Fibroblast of peridontal ligament (primary cell): Measurements from ENCODE around the gene PAK2.
"Not testable (repeated sequence)": the region's sequence is repeated elsewhere in the genome, so short reads cannot be mapped to it uniquely, and the experiment has no call there.

Source experiments
- DNase-seq: peaks from one replicate; pipeline ENCODE4 v3.0.0-alpha.2; 2010; ENCODE audit errors: extremely low read depth

PAK2 gene

GRCh38 chr3:196736670-196737374 is 2.8 kb upstream of the PAK2 start:
- no peak for DNase-seq

GRCh38 chr3:196737655-196738054 is 2.0 kb upstream of the PAK2 start:
- no peak for DNase-seq

DNA sequence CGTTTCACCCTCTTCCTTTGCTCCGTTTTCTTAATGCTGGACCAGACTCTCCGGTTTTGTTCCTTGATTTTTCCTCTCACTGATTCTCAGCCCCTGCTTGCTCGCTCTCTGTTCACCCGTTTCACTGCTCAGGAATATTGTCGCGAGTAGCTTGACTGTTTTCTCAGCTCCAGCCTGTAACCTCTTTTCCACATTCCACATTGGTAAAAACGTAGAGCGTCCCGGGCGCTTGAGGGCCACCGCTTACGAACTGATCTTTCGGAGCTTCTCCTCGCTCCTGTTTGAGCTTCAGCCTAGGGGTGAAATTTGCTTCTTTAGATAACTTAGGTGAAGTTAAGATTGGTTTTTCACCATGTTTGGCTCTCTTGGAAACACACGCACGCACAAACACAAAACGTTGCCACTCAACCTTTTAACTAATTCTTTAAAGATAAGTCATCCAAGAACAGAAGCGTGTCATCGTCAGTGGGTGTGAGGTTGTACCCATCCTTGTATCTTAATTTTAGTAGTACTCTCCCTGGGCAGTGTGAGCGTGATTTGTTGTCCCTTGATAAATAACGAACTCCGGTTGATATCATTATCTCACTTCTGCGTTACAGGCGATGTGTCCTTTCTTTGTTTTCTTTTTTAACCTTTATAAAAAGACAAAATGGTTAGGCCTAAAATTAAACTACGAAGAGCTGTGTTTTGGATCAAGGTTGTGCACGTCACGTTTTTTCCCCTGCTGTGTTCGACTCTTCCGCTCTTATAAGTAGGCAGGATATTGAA is 1.0 kb downstream of the PAK2 start:
- DNase-seq, result peak; percentile 64

GRCh38 chr3:196741249-196741889 is 1.7 kb downstream of the PAK2 start:
- no peak for DNase-seq

GRCh38 chr3:196743569-196743968 is 3.9 kb downstream of the PAK2 start:
- not testable (repeated sequence) for DNase-seq

GRCh38 chr3:196749125-196749524 is 9.5 kb downstream of the PAK2 start:
- no peak for DNase-seq

- no peak for DNase-seq
Measured at GRCh38 chr3:196753201-196753600, 13.5 kb downstream of the PAK2 start.

- peak; percentile 23 for DNase-seq
Measured at GRCh38 chr3:196754091-196754981, 14.7 kb downstream of the PAK2 start.

DNA sequence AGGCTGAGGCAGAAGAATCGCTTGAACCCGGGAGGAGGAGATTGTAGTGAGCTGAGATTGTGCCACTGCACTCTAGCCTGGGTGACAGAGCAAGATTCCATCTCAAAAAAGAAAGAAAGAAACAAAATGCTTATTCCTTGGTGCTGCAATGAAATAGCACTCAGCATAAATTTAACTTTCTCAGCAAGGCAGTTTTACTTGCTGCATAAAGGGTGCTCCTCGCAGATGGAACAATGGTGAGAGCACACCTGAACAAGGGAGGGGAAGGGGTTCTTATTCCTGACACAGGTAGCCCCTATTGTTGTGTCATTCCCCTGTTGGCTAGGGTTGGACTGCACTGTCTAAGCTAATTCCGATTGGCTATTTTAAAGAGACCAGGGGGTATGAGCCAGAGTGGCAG is 17.1 kb downstream of the PAK2 start:
- DNase-seq, result no peak

DNA sequence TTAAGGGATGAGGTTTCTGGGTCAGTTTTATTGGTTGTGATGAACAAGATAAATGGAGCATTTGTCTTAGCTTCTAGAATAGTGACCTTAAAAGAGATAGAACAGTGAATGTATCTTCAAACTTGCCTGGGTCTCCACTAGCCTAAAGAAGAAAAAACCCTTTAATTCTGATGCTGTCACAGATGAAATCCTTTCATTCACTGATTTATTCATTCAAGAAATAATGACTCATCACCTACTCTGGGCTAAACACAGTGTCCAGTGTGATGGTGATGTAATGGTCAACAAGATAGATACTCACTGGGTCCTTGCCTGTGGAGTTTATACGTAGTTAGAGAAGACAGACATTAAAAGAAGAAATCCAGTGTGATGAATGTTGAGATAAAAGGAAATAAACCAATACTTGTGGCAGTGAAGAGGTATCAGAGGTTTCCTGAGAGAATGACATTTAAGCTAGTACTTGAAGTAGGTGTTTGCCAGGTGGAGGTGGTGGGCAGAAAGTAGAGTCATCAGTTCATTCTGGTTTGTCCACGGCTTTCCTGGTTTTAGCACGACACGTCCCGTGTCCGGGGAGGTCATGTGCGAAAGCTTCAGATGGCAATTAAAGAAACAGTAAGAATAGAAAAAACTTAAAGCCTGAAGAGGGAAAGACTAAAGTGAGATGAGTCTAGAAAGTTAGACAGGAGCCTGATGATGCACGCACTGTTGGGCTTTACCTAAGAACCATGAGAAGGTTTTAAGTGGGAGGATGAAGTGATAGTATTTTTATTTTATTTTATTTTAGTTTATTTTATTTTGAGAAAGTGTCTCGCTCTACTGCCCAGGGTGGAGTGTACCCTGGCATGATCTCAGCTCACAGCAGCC is 18.5 kb downstream of the PAK2 start:
- DNase-seq, result peak; percentile 79

GRCh38 chr3:196763179-196763578 is 23.5 kb downstream of the PAK2 start:
- DNase-seq, result no peak

DNA sequence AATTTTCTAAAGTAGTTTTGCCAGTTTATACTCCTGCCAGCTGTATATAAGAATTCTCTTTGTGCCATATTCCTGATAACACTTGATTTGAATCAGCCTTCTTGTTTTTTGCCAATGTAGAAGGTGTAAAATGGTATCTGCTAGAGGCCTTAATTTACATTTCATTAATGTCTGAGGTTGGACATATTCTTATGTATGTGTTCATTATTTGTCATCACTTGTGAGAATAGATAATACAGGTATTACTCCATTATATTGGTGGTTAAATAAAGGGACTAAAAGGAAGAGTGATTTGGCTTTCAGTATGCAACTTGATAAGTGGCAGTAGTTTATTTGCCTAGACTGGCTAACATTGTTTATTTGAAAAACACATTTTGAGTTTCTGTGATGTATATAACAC is 25.8 kb downstream of the PAK2 start:
- DNase-seq, result no peak

GRCh38 chr3:196771067-196771466 is 31.4 kb downstream of the PAK2 start:
- no peak for DNase-seq

GRCh38 chr3:196772102-196772501 is 32.4 kb downstream of the PAK2 start:
- no peak for DNase-seq

DNA sequence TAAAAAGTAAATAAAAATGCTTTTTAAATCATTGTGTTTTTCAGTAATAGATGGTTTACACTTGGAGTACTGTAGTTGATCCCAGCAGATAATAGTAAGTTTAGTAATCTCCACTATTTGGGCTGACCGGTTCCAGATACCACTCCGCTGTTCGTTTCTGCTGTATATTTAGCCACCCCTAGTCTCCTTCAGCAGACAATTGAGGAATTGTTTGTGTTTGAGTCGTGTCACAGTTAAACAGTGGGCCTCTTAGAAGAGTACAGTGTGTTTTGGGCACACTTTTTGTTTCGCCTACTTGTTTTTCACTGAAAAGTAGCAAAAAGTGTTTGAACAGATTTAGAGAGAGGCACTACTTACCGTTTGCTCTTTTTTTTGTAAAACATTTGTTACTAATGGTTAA is 33.2 kb downstream of the PAK2 start:
- no peak for DNase-seq

GRCh38 chr3:196774191-196774820 is 34.6 kb downstream of the PAK2 start:
- peak; percentile 18 for DNase-seq

DNA sequence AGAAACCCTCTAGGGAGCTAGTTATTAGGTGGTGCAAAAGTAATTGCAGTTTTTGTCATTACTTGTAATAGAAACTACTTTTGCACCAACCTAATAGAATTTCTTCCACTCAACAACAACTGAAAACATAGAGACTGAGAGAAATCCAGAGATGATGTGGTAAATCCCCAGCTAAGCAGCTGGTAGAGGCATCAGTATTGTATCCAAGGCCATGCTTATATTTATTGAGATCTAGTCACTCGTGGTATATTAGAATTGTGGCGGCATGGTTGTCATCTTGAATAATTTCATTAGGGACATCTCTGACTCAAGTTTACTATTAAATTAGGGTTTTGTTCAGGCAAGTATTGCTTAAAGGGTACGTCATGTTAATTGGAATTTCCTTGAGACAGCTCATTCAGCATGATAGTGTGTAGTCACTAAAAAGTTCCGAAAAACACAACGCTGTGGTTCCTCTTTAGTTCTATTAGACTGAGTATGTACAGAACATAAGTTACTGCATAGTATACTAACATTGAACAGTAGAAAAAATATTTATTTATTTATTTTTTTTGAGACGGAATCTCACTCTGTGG is 35.3 kb downstream of the PAK2 start:
- peak; percentile 13 for DNase-seq

DNA sequence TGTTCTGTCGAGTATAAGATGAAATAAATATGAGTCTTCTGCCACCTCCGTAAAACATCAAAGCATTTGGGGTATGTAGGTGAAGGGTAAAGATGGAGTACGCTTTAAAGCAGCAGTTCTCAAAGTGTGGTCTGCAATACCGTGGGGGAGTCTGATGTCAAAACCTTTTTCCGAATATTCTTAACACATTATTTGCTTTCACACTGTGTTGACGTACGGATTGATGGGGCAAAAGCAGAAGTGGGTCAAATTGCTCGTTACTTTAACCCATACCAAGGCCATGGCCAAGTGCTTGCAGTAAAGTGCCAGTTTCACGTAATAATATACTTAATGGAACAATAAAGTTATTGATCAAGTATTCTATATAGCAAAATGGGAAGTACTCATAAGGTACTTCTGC is 36.3 kb downstream of the PAK2 start:
- DNase-seq, result no peak

GRCh38 chr3:196777836-196778235 is 38.2 kb downstream of the PAK2 start:
- no peak for DNase-seq

- DNase-seq, result peak; percentile 70
Measured at GRCh38 chr3:196778755-196779154, 39.1 kb downstream of the PAK2 start.
